ENCODE results near the gene FBXL22. TPM values are rescaled to one million over a fixed set of nuclear protein-coding genes. Genes with fewer than 3 reads are reported as not detected.

The FBXL22 gene
- total and polyA plus RNA-seq, 4 donors: 0.83 to 3.0 (median 1.8) TPM

GRCh38 chr15:63600616-63601025 is 3.4 kb downstream of the FBXL22 start:
- Histone ChIP-seq H3K36me3 (ENCODE audit: control insufficient read depth, insufficient read depth, low read length) (peaks cover 5% of the 10 kb centered on the region), H3K27ac (ENCODE audit: low read depth, low read length) (peak overlapping the region; percentile 97), H3K27me3 (ENCODE audit: control insufficient read depth, insufficient read depth, low read length) (no peaks in the 10 kb centered on the region), H3K4me1 (ENCODE audit: control insufficient read depth, insufficient read depth, low read length) (peaks cover 59% of the 10 kb centered on the region), H3K9me3 (ENCODE audit: control insufficient read depth, insufficient read depth, low read length) (no peaks in the 10 kb centered on the region), H3K4me3 (ENCODE audit: low read depth, low read length) (peak overlapping the region; percentile 81)
- under 1% methylated on average over 60 of the region's 60 CpGs for WGBS (ENCODE audit: insufficient coverage)
- DNase-seq (ENCODE audit: low read depth in 4 of 6, low spot score in 6 of 6): peak; percentile 81 to 98 (median 87)

GRCh38 chr15:63601026-63601703 is 4.0 kb downstream of the FBXL22 start:
- peak in 3 of 6 donors; percentile 33 to 76 (median 59) for DNase-seq (ENCODE audit: low read depth in 4 of 6, low spot score in 6 of 6)
- peaks cover 62% of the 10 kb centered on the region for H3K4me1 ChIP-seq (ENCODE audit: control insufficient read depth, insufficient read depth, low read length)
- under 1% methylated on average over 45 of the region's 63 CpGs for WGBS (ENCODE audit: insufficient coverage)
- H3K4me3 ChIP-seq (ENCODE audit: low read depth, low read length): peak overlapping the region; percentile 81
- H3K36me3 ChIP-seq (ENCODE audit: control insufficient read depth, insufficient read depth, low read length): peaks cover 10% of the 10 kb centered on the region
- no peaks in the 10 kb centered on the region for H3K9me3 ChIP-seq (ENCODE audit: control insufficient read depth, insufficient read depth, low read length)
- H3K27me3 ChIP-seq (ENCODE audit: control insufficient read depth, insufficient read depth, low read length): no peaks in the 10 kb centered on the region
- H3K27ac ChIP-seq (ENCODE audit: low read depth, low read length): peak overlapping the region; percentile 91

- Histone ChIP-seq H3K4me3 (ENCODE audit: low read depth, low read length) (peak overlapping the region; percentile 81), H3K36me3 (ENCODE audit: control insufficient read depth, insufficient read depth, low read length) (peaks cover 16% of the 10 kb centered on the region), H3K4me1 (ENCODE audit: control insufficient read depth, insufficient read depth, low read length) (peaks cover 59% of the 10 kb centered on the region), H3K9me3 (ENCODE audit: control insufficient read depth, insufficient read depth, low read length) (no peaks in the 10 kb centered on the region), H3K27ac (ENCODE audit: low read depth, low read length) (peak overlapping the region; percentile 91), H3K27me3 (ENCODE audit: control insufficient read depth, insufficient read depth, low read length) (no peaks in the 10 kb centered on the region)
- no CpG with 5 or more reads among the region's 9 CpGs for WGBS (ENCODE audit: insufficient coverage)
- peak in 1 of 6 donors; percentile 31 for DNase-seq (ENCODE audit: low read depth in 4 of 6, low spot score in 6 of 6)
Observed at GRCh38 chr15:63601704-63602185, 4.6 kb downstream of the FBXL22 start.

GRCh38 chr15:63602595-63602994 is 5.4 kb downstream of the FBXL22 start:
- Histone ChIP-seq H3K4me1 (ENCODE audit: control insufficient read depth, insufficient read depth, low read length) (peaks cover 50% of the 10 kb centered on the region), H3K27me3 (ENCODE audit: control insufficient read depth, insufficient read depth, low read length) (no peaks in the 10 kb centered on the region), H3K27ac (ENCODE audit: low read depth, low read length) (no peak overlapping the region), H3K9me3 (ENCODE audit: control insufficient read depth, insufficient read depth, low read length) (no peaks in the 10 kb centered on the region), H3K36me3 (ENCODE audit: control insufficient read depth, insufficient read depth, low read length) (peaks cover 16% of the 10 kb centered on the region), H3K4me3 (ENCODE audit: low read depth, low read length) (no peak overlapping the region)
- DNase-seq (ENCODE audit: low read depth in 4 of 6, low spot score in 6 of 6): no peak
- 82% methylated on average over 3 of the region's 3 CpGs for WGBS (ENCODE audit: insufficient coverage)

- H3K27ac ChIP-seq (ENCODE audit: low read depth, low read length): no peak overlapping the region
Observed at GRCh38 chr15:63603516-63603915, 6.3 kb downstream of the FBXL22 start.

GRCh38 chr15:63604281-63604680 is 7.1 kb downstream of the FBXL22 start:
- H3K4me3 ChIP-seq (ENCODE audit: low read depth, low read length): no peak overlapping the region
- peaks cover 28% of the 10 kb centered on the region for H3K36me3 ChIP-seq (ENCODE audit: control insufficient read depth, insufficient read depth, low read length)
- H3K4me1 ChIP-seq (ENCODE audit: control insufficient read depth, insufficient read depth, low read length): peaks cover 34% of the 10 kb centered on the region
- H3K27me3 ChIP-seq (ENCODE audit: control insufficient read depth, insufficient read depth, low read length): no peaks in the 10 kb centered on the region
- DNase-seq (ENCODE audit: low read depth in 4 of 6, low spot score in 6 of 6): no peak
- H3K27ac ChIP-seq (ENCODE audit: low read depth, low read length): no peak overlapping the region
- no CpG with 5 or more reads among the region's 2 CpGs for WGBS (ENCODE audit: insufficient coverage)
- no peaks in the 10 kb centered on the region for H3K9me3 ChIP-seq (ENCODE audit: control insufficient read depth, insufficient read depth, low read length)

More at GRCh38 chr15:63603516-63603915, 6.3 kb downstream of the FBXL22 start:
- no peaks in the 10 kb centered on the region for H3K9me3 ChIP-seq (ENCODE audit: control insufficient read depth, insufficient read depth, low read length)
- no peaks in the 10 kb centered on the region for H3K27me3 ChIP-seq (ENCODE audit: control insufficient read depth, insufficient read depth, low read length)
- peaks cover 23% of the 10 kb centered on the region for H3K36me3 ChIP-seq (ENCODE audit: control insufficient read depth, insufficient read depth, low read length)
- H3K4me3 ChIP-seq (ENCODE audit: low read depth, low read length): no peak overlapping the region
- DNase-seq (ENCODE audit: low read depth in 4 of 6, low spot score in 6 of 6): no peak
- H3K4me1 ChIP-seq (ENCODE audit: control insufficient read depth, insufficient read depth, low read length): peaks cover 41% of the 10 kb centered on the region
- WGBS (ENCODE audit: insufficient coverage): 88% methylated on average over 3 of the region's 4 CpGs

- no peaks in the 10 kb centered on the region for H3K27me3 ChIP-seq (ENCODE audit: control insufficient read depth, insufficient read depth, low read length)
- DNase-seq (ENCODE audit: low read depth in 4 of 6, low spot score in 6 of 6): no peak
- H3K27ac ChIP-seq (ENCODE audit: low read depth, low read length): no peak overlapping the region
- no peak overlapping the region for H3K4me3 ChIP-seq (ENCODE audit: low read depth, low read length)
- peaks cover 31% of the 10 kb centered on the region for H3K36me3 ChIP-seq (ENCODE audit: control insufficient read depth, insufficient read depth, low read length)
- 80% methylated on average over 1 of the region's 3 CpGs for WGBS (ENCODE audit: insufficient coverage)
- peaks cover 31% of the 10 kb centered on the region for H3K4me1 ChIP-seq (ENCODE audit: control insufficient read depth, insufficient read depth, low read length)
- no peaks in the 10 kb centered on the region for H3K9me3 ChIP-seq (ENCODE audit: control insufficient read depth, insufficient read depth, low read length)
Observed at GRCh38 chr15:63605036-63605435, 7.8 kb downstream of the FBXL22 start.

- Histone ChIP-seq H3K4me3 (ENCODE audit: low read depth, low read length) (no peak overlapping the region), H3K27ac (ENCODE audit: low read depth, low read length) (no peak overlapping the region), H3K27me3 (ENCODE audit: control insufficient read depth, insufficient read depth, low read length) (no peaks in the 10 kb centered on the region), H3K9me3 (ENCODE audit: control insufficient read depth, insufficient read depth, low read length) (no peaks in the 10 kb centered on the region), H3K36me3 (ENCODE audit: control insufficient read depth, insufficient read depth, low read length) (peaks cover 31% of the 10 kb centered on the region), H3K4me1 (ENCODE audit: control insufficient read depth, insufficient read depth, low read length) (peaks cover 33% of the 10 kb centered on the region)
- DNase-seq (ENCODE audit: low read depth in 4 of 6, low spot score in 6 of 6): no peak
- WGBS (ENCODE audit: insufficient coverage): 85% methylated on average over 7 of the region's 7 CpGs
Observed at GRCh38 chr15:63605816-63606215, 8.6 kb downstream of the FBXL22 start.

- no peak for DNase-seq (ENCODE audit: low read depth in 4 of 6, low spot score in 6 of 6)
- no peak overlapping the region for H3K27ac ChIP-seq (ENCODE audit: low read depth, low read length)
- peaks cover 38% of the 10 kb centered on the region for H3K4me1 ChIP-seq (ENCODE audit: control insufficient read depth, insufficient read depth, low read length)
- H3K27me3 ChIP-seq (ENCODE audit: control insufficient read depth, insufficient read depth, low read length): no peaks in the 10 kb centered on the region
- H3K9me3 ChIP-seq (ENCODE audit: control insufficient read depth, insufficient read depth, low read length): no peaks in the 10 kb centered on the region
- H3K36me3 ChIP-seq (ENCODE audit: control insufficient read depth, insufficient read depth, low read length): peaks cover 31% of the 10 kb centered on the region
- WGBS (ENCODE audit: insufficient coverage): 73% methylated on average over 2 of the region's 2 CpGs
- no peak overlapping the region for H3K4me3 ChIP-seq (ENCODE audit: low read depth, low read length)
Observed at GRCh38 chr15:63606308-63606707, 9.1 kb downstream of the FBXL22 start.

GRCh38 chr15:63608989-63609388 is 11.8 kb downstream of the FBXL22 start:
- no peaks in the 10 kb centered on the region for H3K9me3 ChIP-seq (ENCODE audit: control insufficient read depth, insufficient read depth, low read length)
- DNase-seq (ENCODE audit: low read depth in 4 of 6, low spot score in 6 of 6): no peak
- H3K4me1 ChIP-seq (ENCODE audit: control insufficient read depth, insufficient read depth, low read length): peaks cover 27% of the 10 kb centered on the region
- H3K36me3 ChIP-seq (ENCODE audit: control insufficient read depth, insufficient read depth, low read length): peaks cover 41% of the 10 kb centered on the region
- no peak overlapping the region for H3K4me3 ChIP-seq (ENCODE audit: low read depth, low read length)
- no peaks in the 10 kb centered on the region for H3K27me3 ChIP-seq (ENCODE audit: control insufficient read depth, insufficient read depth, low read length)
- H3K27ac ChIP-seq (ENCODE audit: low read depth, low read length): no peak overlapping the region
- 95% methylated on average over 15 of the region's 15 CpGs for WGBS (ENCODE audit: insufficient coverage)
